GM19240 (cell line): Measurements from ENCODE around the gene AGMO.

ENCODE experiments used
- DNase-seq: peaks from one replicate; pipeline ENCODE4 v3.0.0; 2011; ENCODE audit warnings: low spot score; ENCODE audit not compliant: insufficient read length

The AGMO gene

DNA sequence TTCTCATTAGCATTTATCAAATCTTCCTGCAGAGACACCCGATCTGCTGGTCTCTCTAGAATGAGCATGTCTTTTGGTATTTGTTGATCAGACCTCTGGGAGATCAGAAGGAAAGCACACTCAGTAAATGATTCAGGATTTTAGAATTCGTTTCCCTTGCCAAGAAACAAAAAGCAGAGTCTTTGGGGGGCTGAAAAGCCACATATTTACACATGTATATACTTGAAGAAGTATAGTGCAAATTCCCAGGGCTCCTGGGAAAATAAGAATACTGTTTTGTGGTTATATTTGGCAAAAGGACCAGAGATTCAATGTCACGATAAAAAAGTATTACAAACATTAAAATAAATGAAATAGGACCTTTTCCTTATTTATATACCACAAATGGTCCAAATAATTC is 100.2 kb downstream of the AGMO start:
- DNase-seq = no peak

DNA sequence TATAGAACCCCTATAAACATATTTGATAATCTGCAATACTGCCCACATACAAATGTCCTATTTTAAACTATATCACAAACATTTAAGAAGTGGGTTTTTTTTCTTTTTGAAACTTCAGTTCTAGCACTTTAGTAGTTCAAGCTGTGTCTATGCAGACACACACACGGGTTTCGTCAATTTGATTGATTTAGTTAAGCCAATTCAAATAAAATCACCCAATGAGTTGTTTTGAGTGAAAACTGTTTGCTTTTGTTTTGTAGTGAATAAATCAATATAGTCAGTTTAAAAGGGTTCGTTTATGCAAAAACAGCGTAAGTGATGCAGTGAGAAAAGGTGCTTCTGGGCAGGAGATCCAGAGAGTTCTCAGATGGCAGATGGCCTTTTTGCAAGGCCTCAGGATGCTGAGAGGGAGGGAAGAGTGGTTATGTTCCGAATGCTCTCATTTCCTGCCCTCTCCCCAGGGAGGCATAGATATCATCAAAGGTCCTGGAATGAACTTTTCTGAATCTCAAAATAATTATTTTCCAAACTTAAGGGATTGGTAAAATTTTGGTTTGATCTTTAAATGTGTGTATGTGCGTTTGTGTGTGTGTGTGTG is 102.7 kb downstream of the AGMO start:
- DNase-seq = no peak

DNA sequence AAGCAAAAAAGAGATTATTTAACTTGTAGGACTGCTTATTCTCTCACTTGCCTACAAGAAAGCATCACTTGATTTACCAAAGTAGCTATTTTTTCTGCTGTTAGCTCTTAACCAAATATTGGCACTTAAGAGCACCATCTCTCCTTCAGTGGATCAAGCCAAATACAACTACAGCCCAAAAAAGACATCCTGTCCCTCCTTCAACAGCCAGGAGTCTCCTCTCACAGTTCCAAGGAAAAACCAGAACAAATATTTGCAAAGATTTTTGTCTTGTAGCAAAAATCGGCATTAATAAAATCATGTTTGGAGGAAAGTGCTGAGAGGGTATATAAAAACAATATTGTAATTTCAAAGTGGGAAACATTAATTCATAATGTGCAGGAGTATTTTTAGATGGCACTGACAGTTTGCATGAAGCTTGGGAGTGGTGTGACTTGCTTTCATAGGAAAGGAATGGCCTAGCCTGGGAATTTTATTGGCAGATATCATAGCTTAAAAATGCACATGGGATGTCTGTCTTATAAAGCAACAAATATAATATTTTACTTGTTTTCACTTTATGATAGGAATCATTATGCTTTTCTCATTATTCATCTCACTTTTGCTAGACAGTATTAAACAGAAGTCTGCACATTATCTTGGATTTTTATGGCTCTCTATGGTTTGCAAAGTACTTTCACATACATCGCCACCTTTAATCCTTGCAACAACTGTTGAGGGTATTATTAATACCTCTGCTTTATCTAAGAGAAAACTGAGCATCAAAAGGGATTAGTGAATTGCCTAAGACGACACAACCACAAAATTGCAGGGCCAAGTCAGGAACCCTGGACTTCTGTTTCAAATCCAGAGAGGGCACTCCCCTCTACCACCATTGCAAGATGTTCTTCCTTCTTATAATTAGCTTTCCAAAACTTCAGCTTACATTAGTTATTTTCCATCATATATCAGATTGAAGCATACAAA is 103.5 kb downstream of the AGMO start:
- DNase-seq = no peak

DNA sequence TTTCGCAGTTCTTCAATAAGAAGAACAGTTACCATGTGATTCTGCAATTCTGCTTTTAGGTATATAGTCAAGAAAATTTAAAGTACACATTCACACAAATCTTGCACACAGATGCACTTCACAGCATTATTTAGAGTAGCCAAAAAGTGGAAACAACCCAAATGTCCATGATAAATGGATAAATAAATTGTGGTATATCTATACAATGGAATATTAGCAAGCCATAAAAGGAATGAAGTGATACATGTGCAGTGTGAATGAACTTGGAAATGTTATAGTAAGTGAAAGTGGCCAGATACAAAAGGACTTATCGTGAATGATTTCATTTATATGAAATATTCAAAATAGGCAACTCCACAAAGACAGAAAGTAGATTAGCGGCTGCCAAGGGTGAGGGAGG is 109.1 kb downstream of the AGMO start:
- DNase-seq = no peak

DNA sequence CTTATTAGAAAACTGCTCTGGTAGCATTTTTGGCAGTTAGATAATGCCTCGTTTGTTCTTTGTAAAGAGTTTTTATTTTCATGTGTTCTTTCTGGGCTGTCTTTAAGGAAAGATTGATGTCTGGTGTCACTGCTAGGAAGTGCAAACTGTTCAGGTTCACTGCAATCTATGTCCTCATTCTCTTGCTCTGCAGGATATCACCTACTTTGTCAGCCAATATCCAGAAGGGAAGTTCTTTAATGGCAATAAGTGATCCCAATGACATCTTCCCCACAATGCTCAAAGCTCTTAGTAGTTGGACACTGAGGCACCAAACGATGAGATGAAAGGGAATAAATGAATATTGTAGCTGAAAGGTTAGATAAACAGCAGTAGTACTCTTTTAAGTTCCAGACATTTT is 115.1 kb downstream of the AGMO start:
- no peak for DNase-seq

- DNase-seq = no peak
Observed at GRCh38 chr7:15446280-15446679, 115.5 kb downstream of the AGMO start.

DNA sequence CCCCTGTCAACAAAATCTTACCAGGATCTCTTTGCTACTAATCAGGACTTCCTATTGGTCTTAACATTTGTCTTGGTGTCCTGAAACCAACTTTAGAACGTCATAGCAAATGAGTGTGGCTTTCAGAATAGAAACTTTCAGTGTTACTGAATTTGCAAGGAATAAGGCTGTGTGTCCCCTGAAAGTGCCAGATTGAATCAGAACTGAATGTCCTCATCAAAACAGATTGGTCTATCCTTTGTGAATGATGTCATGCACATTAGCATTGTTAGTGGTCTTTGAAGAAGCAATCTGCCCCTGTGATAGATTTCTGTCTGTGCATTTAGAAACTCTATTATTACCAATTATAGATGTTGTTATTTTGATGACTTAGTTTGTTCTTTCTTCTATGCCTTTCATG is 119.9 kb downstream of the AGMO start:
- no peak for DNase-seq

DNA sequence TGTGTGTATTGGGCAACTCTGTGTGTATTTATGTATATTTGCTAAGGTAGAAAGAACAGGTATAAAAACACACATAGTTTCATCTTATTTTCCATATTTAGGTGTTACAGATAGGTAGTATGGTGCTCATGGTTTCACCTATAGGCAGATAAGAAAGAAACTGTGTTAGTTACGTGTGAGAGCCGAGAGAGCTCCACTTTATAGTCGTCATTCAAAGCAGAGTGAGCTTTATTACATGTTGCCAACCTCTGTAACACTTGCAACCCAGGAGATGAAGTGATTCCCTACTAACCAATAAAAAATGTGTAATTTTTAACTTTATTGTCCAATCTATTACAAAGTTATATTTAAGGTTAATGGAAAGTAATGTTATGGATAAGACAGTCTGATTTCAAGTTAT is 121.3 kb downstream of the AGMO start:
- no peak for DNase-seq

GRCh38 chr7:15439853-15440252 is 122.0 kb downstream of the AGMO start:
- no peak for DNase-seq

GRCh38 chr7:15433151-15433550 is 128.7 kb downstream of the AGMO start:
- no peak for DNase-seq

DNA sequence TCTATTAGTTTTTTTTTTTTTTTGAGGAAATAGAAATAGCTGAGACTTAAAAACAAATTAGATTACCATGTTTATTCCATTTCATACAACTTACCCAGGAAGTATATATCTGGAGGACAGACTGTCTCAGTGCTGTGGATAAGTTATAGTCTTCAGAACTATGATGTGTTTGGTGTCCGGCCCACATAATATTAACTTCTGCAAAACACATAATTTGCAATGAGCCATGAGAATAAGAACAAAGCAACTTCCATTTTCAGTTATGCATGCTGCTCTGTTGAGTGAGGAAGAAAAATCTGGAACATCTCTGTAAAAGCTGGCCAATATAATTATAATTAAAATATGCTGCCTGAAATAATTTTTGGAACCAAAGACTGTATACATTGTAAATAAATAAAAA is 130.9 kb downstream of the AGMO start:
- no peak for DNase-seq

- DNase-seq = no peak
Observed at GRCh38 chr7:15430191-15430590, 131.6 kb downstream of the AGMO start.

DNA sequence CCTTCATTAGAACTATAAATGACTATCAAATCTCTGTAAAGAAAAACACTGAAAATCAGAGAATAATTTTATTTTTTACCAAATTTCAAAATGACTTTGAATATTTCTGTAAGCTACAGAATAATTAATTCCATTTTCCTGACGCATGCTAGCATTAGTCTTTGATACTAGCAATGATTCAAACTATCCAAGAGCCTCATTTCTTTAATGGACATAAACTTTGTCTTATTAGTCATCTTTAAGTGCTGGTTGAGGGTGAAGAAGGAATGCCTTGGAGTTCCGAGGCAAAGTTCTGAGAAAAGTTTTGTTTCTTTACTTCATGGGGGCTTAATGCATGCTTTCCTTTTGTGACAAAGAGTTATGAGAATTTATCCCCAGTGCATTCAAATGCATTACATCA is 137.3 kb downstream of the AGMO start:
- no peak for DNase-seq

DNA sequence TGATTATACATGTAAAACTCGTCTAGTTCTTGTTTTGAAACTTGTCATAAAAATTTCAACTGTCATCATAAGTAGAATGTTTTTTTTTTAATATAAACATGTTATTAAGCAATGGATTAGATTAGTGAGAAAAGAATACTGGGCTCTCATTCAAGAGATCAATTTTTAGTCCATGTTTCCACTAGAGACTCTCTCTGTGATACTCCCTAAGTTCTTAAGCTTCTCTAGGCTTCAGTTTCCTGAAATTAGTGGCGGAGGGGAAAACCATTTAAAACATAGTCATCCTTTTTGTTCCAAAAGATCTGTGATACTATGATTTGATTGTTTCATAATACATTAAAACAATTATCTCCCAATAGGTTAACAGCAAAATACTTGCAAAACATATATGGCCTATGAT is 142.2 kb downstream of the AGMO start:
- DNase-seq = no peak

DNA sequence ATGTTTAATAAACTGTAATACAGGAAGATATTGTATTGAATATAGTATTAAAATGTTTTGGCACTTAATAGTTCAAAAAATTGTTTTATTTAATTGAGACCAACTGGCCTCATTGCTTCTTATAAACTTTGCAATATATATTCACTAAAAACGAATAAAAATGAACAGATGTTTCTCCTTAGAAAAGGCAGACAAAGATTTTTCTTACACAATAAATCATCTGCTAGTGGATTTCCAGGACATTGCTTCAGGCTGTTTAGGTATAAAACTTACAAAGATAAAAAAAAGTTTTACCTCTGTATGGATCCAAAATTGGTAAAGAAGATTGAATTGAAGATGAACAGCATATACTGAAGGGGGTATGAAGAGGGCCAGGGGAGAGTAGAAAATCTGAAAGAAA is 143.6 kb downstream of the AGMO start:
- no peak for DNase-seq

DNA sequence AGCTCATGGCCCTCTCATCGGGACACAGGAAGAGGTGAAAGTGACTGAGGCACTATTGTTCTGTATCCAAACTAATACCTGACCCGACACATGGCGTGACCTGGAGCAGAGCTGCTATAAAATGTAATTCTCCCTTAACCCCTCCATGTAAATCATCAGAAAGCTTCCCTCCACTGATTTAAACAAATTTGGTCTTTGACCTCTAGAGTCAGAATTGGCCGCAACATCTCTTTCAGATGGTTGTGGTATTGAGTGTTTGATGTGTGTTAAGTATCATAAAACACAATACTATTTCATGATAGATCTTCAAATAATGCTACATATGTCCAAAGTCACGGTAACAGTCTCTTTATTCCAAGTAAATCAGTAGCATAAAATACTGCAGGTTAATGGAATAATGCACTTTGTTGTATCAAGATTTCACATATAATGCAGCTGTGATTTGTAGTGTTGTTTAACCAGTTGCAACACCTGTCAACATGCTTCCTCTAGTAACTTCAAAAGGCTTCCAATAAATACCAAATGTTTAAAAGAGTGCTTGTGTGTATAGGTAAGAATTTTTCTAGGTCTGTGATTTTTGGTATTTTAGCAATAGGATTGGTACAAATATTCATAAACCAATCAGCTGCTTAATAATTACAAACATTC is 144.3 kb downstream of the AGMO start:
- no peak for DNase-seq

GRCh38 chr7:15411019-15411418 is 150.8 kb downstream of the AGMO start:
- no peak for DNase-seq

- no peak for DNase-seq
Observed at GRCh38 chr7:15407910-15408309, 153.9 kb downstream of the AGMO start.

DNA sequence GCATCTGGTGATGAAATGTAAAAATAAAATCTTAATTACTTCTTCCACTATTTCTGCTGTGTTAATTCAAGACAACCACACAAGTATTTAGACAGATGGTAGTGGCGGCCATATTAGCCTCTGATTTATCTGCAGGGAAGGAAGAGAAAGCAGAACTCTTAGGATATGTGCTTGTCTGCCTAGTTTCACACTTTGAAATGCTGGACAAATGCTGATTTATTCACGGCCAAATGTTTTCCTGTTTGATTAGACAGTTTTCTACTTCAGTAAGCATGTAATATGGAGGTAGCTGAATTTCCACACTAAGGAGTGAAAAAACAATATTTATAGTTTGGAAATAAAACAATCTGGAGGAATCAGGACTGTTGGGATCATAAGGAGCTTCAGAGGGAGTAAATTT is 158.1 kb downstream of the AGMO start:
- no peak for DNase-seq

GRCh38 chr7:15403315-15403714 is 158.5 kb downstream of the AGMO start:
- no peak for DNase-seq

GRCh38 chr7:15402436-15403136 is 159.2 kb downstream of the AGMO start:
- DNase-seq = no peak

- DNase-seq = no peak
Observed at GRCh38 chr7:15400440-15400839, 161.4 kb downstream of the AGMO start.
